Measurements from ENCODE around the gene SLC25A39. TPM values are rescaled to one million over a fixed set of nuclear protein-coding genes. Genes with fewer than 3 reads are reported as not detected.

The SLC25A39 gene
- total RNA-seq, 1 donor from 2014 or later: 137 TPM

- Mint-ChIP-seq H3K4me1 (ENCODE audit: unreplicated experiment) (peaks cover 30% of the 10 kb centered on the region), H3K9me3 (no peaks in the 10 kb centered on the region), H3K36me3 (no peaks in the 10 kb centered on the region), H3K27ac (no peak overlapping the region), H3K4me3 (peak overlapping the region; percentile 69), H3K27me3 (peaks cover 3% of the 10 kb centered on the region)
- no peak for DNase-seq (ENCODE audit: extremely low spot score, unreplicated experiment)
- no peak for TF ChIP-seq CTCF (conservative IDR thresholded peaks at IDR 0.05)
Observed at GRCh38 chr17:44360144-44360533, 35.5 kb upstream of the SLC25A39 start.

- Mint-ChIP-seq H3K27me3 (no peaks in the 10 kb centered on the region), H3K4me1 (ENCODE audit: unreplicated experiment) (peaks cover 30% of the 10 kb centered on the region), H3K9me3 (no peaks in the 10 kb centered on the region), H3K4me3 (peak overlapping the region; percentile 52), H3K27ac (no peak overlapping the region), H3K36me3 (no peaks in the 10 kb centered on the region)
- DNase-seq (ENCODE audit: extremely low spot score, unreplicated experiment): no peak
- no peak for TF ChIP-seq CTCF (conservative IDR thresholded peaks at IDR 0.05)
Observed at GRCh38 chr17:44359458-44360143, 35.0 kb upstream of the SLC25A39 start.

- H3K4me3 Mint-ChIP-seq: peak overlapping the region; percentile 52
- TF ChIP-seq CTCF (conservative IDR thresholded peaks at IDR 0.05): no peak
- no peak overlapping the region for H3K27ac Mint-ChIP-seq
- H3K4me1 Mint-ChIP-seq (ENCODE audit: unreplicated experiment): peaks cover 28% of the 10 kb centered on the region
- H3K27me3 Mint-ChIP-seq: no peaks in the 10 kb centered on the region
- no peak for DNase-seq (ENCODE audit: extremely low spot score, unreplicated experiment)
- H3K9me3 Mint-ChIP-seq: no peaks in the 10 kb centered on the region
- no peaks in the 10 kb centered on the region for H3K36me3 Mint-ChIP-seq
Observed at GRCh38 chr17:44359006-44359405, 34.4 kb upstream of the SLC25A39 start.

GRCh38 chr17:44358066-44358465 lies 33.4 kb upstream of the SLC25A39 start:
- H3K27ac Mint-ChIP-seq: no peak overlapping the region
- H3K4me3 Mint-ChIP-seq: no peak overlapping the region
- H3K36me3 Mint-ChIP-seq: peaks cover under 1% of the 10 kb centered on the region
- H3K9me3 Mint-ChIP-seq: no peaks in the 10 kb centered on the region
- no peak for TF ChIP-seq CTCF (conservative IDR thresholded peaks at IDR 0.05)
- H3K4me1 Mint-ChIP-seq (ENCODE audit: unreplicated experiment): peaks cover 26% of the 10 kb centered on the region
- H3K27me3 Mint-ChIP-seq: no peaks in the 10 kb centered on the region
- DNase-seq (ENCODE audit: extremely low spot score, unreplicated experiment): no peak

GRCh38 chr17:44356241-44356640 lies 31.6 kb upstream of the SLC25A39 start:
- peaks cover 4% of the 10 kb centered on the region for H3K36me3 Mint-ChIP-seq
- no peak overlapping the region for H3K27ac Mint-ChIP-seq
- H3K4me3 Mint-ChIP-seq: no peak overlapping the region
- H3K9me3 Mint-ChIP-seq: no peaks in the 10 kb centered on the region
- H3K4me1 Mint-ChIP-seq (ENCODE audit: unreplicated experiment): peaks cover 23% of the 10 kb centered on the region
- no peaks in the 10 kb centered on the region for H3K27me3 Mint-ChIP-seq
- DNase-seq (ENCODE audit: extremely low spot score, unreplicated experiment): no peak
- TF ChIP-seq CTCF (conservative IDR thresholded peaks at IDR 0.05): no peak

Measured in type B pancreatic cell (in vitro differentiated cells).